NB4 (cell line): ENCODE data around the gene FAM240A.
"Not testable (repeated sequence)": the region's sequence is repeated elsewhere in the genome, so short reads cannot be mapped to it uniquely, and the experiment has no call there.

Source experiments
- DNase-seq: peaks from one replicate; pipeline ENCODE4 v3.0.0; 2010; ENCODE audit warnings: low read depth
- H3K4me3 ChIP-seq: one replicate; pipeline ENCODE4 v1.5.1; 2011; ENCODE audit warnings: mild to moderate bottlenecking, low read depth, low read length, moderate library complexity
- MYC ChIP-seq: IDR thresholded peaks from 2 replicates; pipeline ENCODE4 v1.6.1; 2011; ENCODE audit warnings: low read depth, low read length
- POLR2A ChIP-seq: IDR thresholded peaks from 2 replicates; pipeline ENCODE4 v1.6.1; 2011; ENCODE audit warnings: mild to moderate bottlenecking; ENCODE audit not compliant: insufficient read length; ENCODE audit errors: extremely low read depth
- TF ChIP-seq, protein P1 (sequence below): IDR thresholded peaks from 2 replicates; pipeline ENCODE4 v1.6.1; 2011; ENCODE audit warnings: low read depth, low read length
- TF ChIP-seq, protein P2 (sequence below): IDR thresholded peaks from one replicate; pipeline ENCODE4 v1.5.1; 2012; ENCODE audit warnings: low read depth, low read length

The FAM240A gene

GRCh38 chr3:46573701-46574100 is 38.6 kb upstream of the FAM240A start:
- DNase-seq: no peak
- H3K4me3 ChIP-seq: no peak overlapping the region
- TF ChIP-seq POLR2A (no peak), MYC (no peak)
- TF ChIP-seq, protein P1, sequence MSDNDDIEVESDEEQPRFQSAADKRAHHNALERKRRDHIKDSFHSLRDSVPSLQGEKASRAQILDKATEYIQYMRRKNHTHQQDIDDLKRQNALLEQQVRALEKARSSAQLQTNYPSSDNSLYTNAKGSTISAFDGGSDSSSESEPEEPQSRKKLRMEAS: no peak
- TF ChIP-seq, protein P2, sequence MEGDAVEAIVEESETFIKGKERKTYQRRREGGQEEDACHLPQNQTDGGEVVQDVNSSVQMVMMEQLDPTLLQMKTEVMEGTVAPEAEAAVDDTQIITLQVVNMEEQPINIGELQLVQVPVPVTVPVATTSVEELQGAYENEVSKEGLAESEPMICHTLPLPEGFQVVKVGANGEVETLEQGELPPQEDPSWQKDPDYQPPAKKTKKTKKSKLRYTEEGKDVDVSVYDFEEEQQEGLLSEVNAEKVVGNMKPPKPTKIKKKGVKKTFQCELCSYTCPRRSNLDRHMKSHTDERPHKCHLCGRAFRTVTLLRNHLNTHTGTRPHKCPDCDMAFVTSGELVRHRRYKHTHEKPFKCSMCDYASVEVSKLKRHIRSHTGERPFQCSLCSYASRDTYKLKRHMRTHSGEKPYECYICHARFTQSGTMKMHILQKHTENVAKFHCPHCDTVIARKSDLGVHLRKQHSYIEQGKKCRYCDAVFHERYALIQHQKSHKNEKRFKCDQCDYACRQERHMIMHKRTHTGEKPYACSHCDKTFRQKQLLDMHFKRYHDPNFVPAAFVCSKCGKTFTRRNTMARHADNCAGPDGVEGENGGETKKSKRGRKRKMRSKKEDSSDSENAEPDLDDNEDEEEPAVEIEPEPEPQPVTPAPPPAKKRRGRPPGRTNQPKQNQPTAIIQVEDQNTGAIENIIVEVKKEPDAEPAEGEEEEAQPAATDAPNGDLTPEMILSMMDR: no peak

- DNase-seq: no peak
- no peak overlapping the region for H3K4me3 ChIP-seq
Observed at GRCh38 chr3:46574243-46574646, 38.1 kb upstream of the FAM240A start.

GRCh38 chr3:46574881-46575576 is 37.3 kb upstream of the FAM240A start:
- DNase-seq: no peak
- no peak for TF ChIP-seq MYC
- TF ChIP-seq, protein P1: no peak
- no peak for TF ChIP-seq POLR2A
- no peak overlapping the region for H3K4me3 ChIP-seq

More at GRCh38 chr3:46574243-46574646, 38.1 kb upstream of the FAM240A start:
- TF ChIP-seq, protein P1: no peak
- TF ChIP-seq, protein P2: no peak
- TF ChIP-seq MYC (no peak), POLR2A (no peak)

DNA sequence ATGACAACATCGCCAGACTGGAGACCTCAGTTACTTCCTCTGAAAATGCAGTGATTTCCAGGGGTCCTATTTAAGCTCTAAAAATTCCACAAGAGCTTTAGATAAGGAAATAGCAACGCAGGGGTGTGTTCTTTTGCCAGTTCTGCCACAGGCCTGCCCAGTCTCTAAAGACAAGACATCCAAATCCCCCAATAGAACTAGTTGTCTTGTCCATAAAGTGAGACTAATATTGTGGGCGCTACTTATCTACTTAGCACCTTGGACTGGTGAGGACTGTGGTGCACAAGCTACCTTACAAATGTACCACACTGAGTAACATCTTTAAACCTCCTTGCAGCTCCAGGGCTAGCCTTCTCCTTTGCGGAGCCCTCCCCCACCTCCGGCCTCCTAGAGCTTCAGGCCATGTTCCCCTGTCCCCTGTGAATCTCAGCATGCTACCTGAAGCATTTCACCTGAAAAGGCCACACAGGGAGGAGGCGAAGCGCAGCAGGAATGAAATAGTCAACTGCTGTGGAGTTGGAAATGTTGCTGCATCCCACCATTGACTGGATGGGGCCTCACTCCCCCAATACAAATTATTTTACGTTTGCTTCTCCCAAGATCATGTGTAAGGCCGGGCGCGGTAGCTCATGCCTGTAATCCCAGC is 36.6 kb upstream of the FAM240A start:
- H3K4me3 ChIP-seq: no peak overlapping the region
- no peak for DNase-seq
- TF ChIP-seq POLR2A (no peak), MYC (no peak)
- TF ChIP-seq, protein P1: no peak
- TF ChIP-seq, protein P2: no peak

DNA sequence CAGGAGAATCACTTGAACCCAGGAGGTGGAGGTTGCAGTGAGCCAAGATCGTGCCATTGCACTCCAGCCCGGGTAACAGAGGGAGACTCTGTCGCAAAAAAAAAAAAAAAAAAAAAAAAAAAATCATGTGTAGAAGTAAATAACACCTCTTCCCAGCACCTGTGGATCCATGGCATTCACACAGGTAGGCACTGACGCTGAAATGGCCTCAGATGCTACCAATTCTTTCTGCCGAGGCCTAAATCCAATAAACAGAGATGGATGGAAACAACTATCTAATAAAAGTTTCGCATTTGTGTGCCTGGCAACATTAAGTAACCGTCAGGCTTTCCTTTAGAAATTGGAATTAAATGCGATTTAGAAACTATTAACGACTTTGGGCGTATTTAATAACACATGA is 35.9 kb upstream of the FAM240A start:
- no peak for TF ChIP-seq MYC
- DNase-seq: no peak
- no peak overlapping the region for H3K4me3 ChIP-seq

DNA sequence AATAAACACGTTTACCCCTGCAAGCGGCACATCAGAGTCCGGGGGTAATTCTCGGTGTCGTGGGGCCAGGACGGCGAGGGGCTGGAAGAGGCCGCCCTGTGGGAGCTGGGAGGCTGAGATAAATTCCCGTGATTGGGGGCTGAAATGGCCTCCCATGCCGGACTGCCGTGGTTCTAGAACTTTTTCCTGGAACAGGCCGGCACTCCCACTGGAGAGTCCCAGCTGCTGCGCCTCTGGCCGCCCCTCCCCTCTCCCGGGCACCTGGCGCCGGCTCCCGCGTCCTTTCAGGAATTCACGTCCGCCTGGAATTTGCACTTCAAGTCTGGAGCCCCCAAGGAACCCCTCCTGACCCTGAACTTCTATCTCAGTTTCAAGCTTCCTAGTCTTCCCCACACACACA is 35.4 kb upstream of the FAM240A start:
- H3K4me3 ChIP-seq: no peak overlapping the region

DNA sequence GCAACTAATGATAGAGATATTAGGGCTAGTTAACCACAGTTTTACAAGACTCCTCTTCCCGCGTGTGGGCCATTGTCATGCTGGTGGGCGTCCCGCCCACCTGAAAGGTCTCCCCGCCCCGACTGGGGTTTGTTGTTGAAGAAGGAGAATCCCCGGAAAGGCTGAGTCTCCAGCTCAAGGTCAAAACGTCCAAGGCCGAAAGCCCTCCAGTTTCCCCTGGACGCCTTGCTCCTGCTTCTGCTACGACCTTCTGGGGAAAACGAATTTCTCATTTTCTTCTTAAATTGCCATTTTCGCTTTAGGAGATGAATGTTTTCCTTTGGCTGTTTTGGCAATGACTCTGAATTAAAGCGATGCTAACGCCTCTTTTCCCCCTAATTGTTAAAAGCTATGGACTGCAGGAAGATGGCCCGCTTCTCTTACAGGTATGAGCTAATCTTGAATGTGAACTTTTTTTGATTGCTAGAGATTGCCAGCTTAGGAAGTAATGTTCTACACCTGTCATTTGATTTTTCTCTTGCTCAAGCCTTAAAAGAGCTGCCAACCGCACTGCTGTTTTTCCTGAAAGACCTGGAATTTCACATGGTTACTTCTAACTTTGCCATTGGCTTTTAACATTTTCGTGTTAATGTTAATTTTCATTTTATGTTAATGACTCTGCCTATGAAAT is 34.6 kb upstream of the FAM240A start:
- not testable (repeated sequence) for DNase-seq, H3K4me3 ChIP-seq

More for the DNA sequence above, 35.4 kb upstream of the FAM240A start:
- no peak for TF ChIP-seq POLR2A
- TF ChIP-seq, protein P1: no peak
- TF ChIP-seq, protein P2: no peak
- TF ChIP-seq MYC: no peak
- no peak for DNase-seq
